ENCODE measurements around the gene THSD7B.

DNA sequence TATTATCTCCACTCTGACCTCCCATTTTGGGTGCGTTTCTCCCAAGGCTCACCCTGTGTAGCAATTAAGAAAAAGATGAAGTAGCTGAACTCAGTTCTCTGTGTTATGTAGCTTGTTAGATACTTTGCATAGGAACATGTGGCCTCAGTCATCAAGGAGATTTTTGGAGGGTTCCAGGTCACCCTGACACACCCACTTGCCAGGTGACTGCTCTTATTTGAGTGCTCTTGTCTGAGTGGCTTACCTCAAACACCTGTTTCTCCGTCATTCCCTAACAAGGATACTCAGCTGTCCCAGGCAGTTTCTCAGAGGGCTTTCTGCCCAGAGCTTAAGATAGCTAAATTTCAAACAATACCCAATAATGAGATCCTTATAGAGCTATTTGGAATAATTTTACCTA is 621.7 kb downstream of the THSD7B start:
- TF ChIP-seq YY1 (IDR thresholded peaks at IDR 0.05; ENCODE audit: insufficient read depth, insufficient read length) = no peak
- TF ChIP-seq SUZ12 (IDR thresholded peaks at IDR 0.05; ENCODE audit: extremely low read depth, insufficient read depth, insufficient read length) = no peak
